ENCODE results near the gene RBPMS2.

DNA sequence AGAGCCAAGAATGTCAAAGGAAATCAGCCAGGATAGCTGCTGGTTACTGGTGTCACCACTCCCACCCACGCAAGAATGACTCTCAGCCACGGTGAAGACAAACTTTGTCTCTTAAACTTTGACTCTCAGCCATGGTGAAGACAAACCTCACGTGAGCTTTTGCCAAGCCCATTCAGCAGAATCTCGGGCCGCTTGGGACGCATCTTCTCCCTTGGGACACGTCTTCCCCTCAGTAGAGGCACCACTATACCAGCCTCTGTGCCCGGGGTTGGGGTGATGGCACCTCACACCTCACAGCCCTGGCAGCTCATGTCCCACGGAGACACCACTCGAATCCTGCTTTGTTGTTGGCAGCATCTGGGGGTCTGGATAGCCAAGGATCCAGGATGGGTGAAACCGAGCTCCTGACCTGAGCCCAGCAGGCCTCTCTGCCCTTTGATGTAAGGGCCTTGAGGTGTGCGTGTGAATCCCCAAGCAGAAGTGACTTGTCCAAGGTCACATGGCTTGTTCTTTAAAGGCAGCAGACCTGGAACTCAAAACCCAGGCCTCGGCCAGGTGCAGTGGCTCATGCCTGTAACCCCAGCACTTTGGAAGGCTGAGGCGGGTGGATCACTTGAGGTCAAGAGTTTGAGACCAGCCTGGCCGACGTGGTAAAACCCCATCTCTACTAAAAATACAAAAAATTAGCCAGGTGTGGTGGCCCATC lies 21.8 kb downstream of the RBPMS2 start:
- no peak for TF ChIP-seq EZH2 (IDR thresholded peaks at IDR 0.05; ENCODE audit: borderline replicate concordance, low read length)
- TF ChIP-seq, protein P1, sequence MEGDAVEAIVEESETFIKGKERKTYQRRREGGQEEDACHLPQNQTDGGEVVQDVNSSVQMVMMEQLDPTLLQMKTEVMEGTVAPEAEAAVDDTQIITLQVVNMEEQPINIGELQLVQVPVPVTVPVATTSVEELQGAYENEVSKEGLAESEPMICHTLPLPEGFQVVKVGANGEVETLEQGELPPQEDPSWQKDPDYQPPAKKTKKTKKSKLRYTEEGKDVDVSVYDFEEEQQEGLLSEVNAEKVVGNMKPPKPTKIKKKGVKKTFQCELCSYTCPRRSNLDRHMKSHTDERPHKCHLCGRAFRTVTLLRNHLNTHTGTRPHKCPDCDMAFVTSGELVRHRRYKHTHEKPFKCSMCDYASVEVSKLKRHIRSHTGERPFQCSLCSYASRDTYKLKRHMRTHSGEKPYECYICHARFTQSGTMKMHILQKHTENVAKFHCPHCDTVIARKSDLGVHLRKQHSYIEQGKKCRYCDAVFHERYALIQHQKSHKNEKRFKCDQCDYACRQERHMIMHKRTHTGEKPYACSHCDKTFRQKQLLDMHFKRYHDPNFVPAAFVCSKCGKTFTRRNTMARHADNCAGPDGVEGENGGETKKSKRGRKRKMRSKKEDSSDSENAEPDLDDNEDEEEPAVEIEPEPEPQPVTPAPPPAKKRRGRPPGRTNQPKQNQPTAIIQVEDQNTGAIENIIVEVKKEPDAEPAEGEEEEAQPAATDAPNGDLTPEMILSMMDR (conservative IDR thresholded peaks at IDR 0.05 in 1 of 2, IDR thresholded peaks at IDR 0.05 in 1 of 2; ENCODE audit: extremely low read depth in 1 of 2, insufficient read depth in 1 of 2, low read depth in 1 of 2, low read length in 2 of 2): no peak
